NCI-H446 (cell line): ENCODE results near the gene SLC16A5.

Experiments
- DNase-seq, 2 experiments: peaks; one replicate each; lab custom pipeline; 2025; lab: John Stamatoyannopoulos, UW

The SLC16A5 gene

GRCh38 chr17:75087182-75087557 is 584 bp upstream of the SLC16A5 start:
- DNase-seq = no peak

- DNase-seq = no peak
These were observed 987 bp downstream of the SLC16A5 start for GRCh38 chr17:75088465-75089417.

GRCh38 chr17:75090871-75091854 is 3.4 kb downstream of the SLC16A5 start:
- DNase-seq = no peak

- no peak for DNase-seq
These were observed 4.1 kb downstream of the SLC16A5 start for GRCh38 chr17:75091855-75092327.

- no peak for DNase-seq
These were observed 5.9 kb downstream of the SLC16A5 start for GRCh38 chr17:75093548-75094158.

- no peak for DNase-seq
These were observed 7.2 kb downstream of the SLC16A5 start for GRCh38 chr17:75094871-75095399.

GRCh38 chr17:75096082-75096625 is 8.4 kb downstream of the SLC16A5 start:
- DNase-seq = no peak

GRCh38 chr17:75097865-75098264 is 10.1 kb downstream of the SLC16A5 start:
- DNase-seq = no peak

- DNase-seq = no peak
These were observed 11.1 kb downstream of the SLC16A5 start for GRCh38 chr17:75098861-75099260.

- DNase-seq = no peak
These were observed 12.3 kb downstream of the SLC16A5 start for GRCh38 chr17:75099881-75100595.

GRCh38 chr17:75102385-75102821 is 14.6 kb downstream of the SLC16A5 start:
- DNase-seq = no peak

- DNase-seq = no peak
These were observed 16.1 kb downstream of the SLC16A5 start for GRCh38 chr17:75103601-75104554.

- peak in 1 of 2 experiments; percentile 63 for DNase-seq
These were observed 17.6 kb downstream of the SLC16A5 start for GRCh38 chr17:75105126-75106080.

- no peak for DNase-seq
These were observed 20.4 kb downstream of the SLC16A5 start for GRCh38 chr17:75108193-75108592.

- DNase-seq = no peak
These were observed 21.3 kb downstream of the SLC16A5 start for GRCh38 chr17:75109046-75109406.

- DNase-seq = peak; percentile 63 to 92
These were observed 21.9 kb downstream of the SLC16A5 start, which contains the start of gene ARMC7 for GRCh38 chr17:75109407-75110233. TSS of gene ARMC7 (plus strand) at chr17:75109969. CDS start at chr17:75110289, 320 bp downstream.

- no peak for DNase-seq
These were observed 22.6 kb downstream of the SLC16A5 start for GRCh38 chr17:75110234-75110937.
